Tibial nerve (tissue), 4 donors: ENCODE measurements around the gene TUBB2B. TPM values are rescaled to one million over a fixed set of nuclear protein-coding genes. Genes with fewer than 3 reads are reported as not detected.
"Not testable (repeated sequence)": the region's sequence is repeated elsewhere in the genome, so short reads cannot be mapped to it uniquely, and the experiment has no call there.

Source experiments
- DNase-seq, 2 donors: peaks; one replicate each; pipeline ENCODE4 v3.0.0-alpha.2; 2019; ENCODE audit warnings: low spot score in 2 of 2
- H3K27ac ChIP-seq, 4 donors: fragments of 200-600 bp; sonication (generic) in 3 of 4; one replicate each; pipeline ENCODE4 v1.5.1; 2017 to 2019; ENCODE audit warnings: mild to moderate bottlenecking in 1 of 4
- H3K27me3 ChIP-seq, 2 donors: fragments of 200-600 bp; sonication (generic) in 1 of 2; one replicate each; pipeline versions ENCODE4 v1.5.1 to v1.6.0; 2017 to 2019
- H3K36me3 ChIP-seq, 3 donors: fragments of 200-600 bp; sonication (generic); one replicate each; pipeline ENCODE4 v1.5.1; 2018 to 2019
- H3K4me1 ChIP-seq, 4 donors: fragments of 200-600 bp; sonication (generic) in 3 of 4; one replicate each; pipeline ENCODE4 v1.5.1; 2017 to 2019
- H3K4me3 ChIP-seq, 4 donors: fragments of 200-600 bp; sonication (generic) in 3 of 4; one replicate each; pipeline ENCODE4 v1.5.1; 2017 to 2019; ENCODE audit warnings: mild to moderate bottlenecking in 1 of 4, moderate library complexity in 1 of 4
- H3K9me3 ChIP-seq, 4 donors: fragments of 200-600 bp; sonication (generic) in 3 of 4; one replicate each; pipeline ENCODE4 v1.5.1; 2017 to 2019
- EP300 ChIP-seq, 2 donors: sonication (generic); formaldehyde crosslinking; IDR thresholded peaks; one replicate each; pipeline ENCODE4 v1.6.1; 2017; ENCODE audit warnings: antibody characterized with exemption in 2 of 2, mild to moderate bottlenecking in 1 of 2
- POLR2A ChIP-seq, 2 donors: fragments of 450-650 bp; IDR thresholded peaks; one replicate each; pipeline ENCODE4 v1.6.1; 2017; ENCODE audit warnings: antibody characterized with exemption in 2 of 2, mild to moderate bottlenecking in 2 of 2, moderate library complexity in 2 of 2
- WGBS, 2 donors: methylation state at CpG; one replicate each; pipeline ENCODE4 v1.1.5; 2018; 5-methylcytosine and 5-hydroxymethylcytosine counted together
- total RNA-seq, 4 donors: library from RNA; depleted of rRNA; stranded (reverse); fragments of >200 nt; gene quantifications; one replicate each; pipeline ENCODE4 v1.1.0, GENCODE V29; 2016
- TF ChIP-seq, protein P1 (sequence below), 5 experiments: fragments of 200-600 bp in 3 of 5; fragments of 450-650 bp in 2 of 5; sonication (generic) in 3 of 5; IDR thresholded peaks; one replicate each; pipeline ENCODE4 v1.5.1; 2016 to 2019; ENCODE audit warnings: antibody characterized with exemption in 5 of 5, mild to moderate bottlenecking in 3 of 5, moderate library complexity in 2 of 5

Gene TUBB2B
- total RNA-seq, 4 donors from 2014 or later, result 13.7 to 47.6 (median 32.6) TPM

- H3K4me3 ChIP-seq, result no peak overlapping the region
- H3K9me3 ChIP-seq, result no peaks in the 10 kb centered on the region
- peak in 1 of 2 donors; percentile 17 for TF ChIP-seq EP300 (IDR thresholded peaks at IDR 0.05)
- TF ChIP-seq, protein P1, sequence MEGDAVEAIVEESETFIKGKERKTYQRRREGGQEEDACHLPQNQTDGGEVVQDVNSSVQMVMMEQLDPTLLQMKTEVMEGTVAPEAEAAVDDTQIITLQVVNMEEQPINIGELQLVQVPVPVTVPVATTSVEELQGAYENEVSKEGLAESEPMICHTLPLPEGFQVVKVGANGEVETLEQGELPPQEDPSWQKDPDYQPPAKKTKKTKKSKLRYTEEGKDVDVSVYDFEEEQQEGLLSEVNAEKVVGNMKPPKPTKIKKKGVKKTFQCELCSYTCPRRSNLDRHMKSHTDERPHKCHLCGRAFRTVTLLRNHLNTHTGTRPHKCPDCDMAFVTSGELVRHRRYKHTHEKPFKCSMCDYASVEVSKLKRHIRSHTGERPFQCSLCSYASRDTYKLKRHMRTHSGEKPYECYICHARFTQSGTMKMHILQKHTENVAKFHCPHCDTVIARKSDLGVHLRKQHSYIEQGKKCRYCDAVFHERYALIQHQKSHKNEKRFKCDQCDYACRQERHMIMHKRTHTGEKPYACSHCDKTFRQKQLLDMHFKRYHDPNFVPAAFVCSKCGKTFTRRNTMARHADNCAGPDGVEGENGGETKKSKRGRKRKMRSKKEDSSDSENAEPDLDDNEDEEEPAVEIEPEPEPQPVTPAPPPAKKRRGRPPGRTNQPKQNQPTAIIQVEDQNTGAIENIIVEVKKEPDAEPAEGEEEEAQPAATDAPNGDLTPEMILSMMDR (IDR thresholded peaks at IDR 0.05), result no peak
- no peak for TF ChIP-seq POLR2A (IDR thresholded peaks at IDR 0.05)
- WGBS, 2 donors, result 47 to 64% methylated on average over 23 of the region's 23 CpGs
- H3K27ac ChIP-seq, result peak overlapping the region in 3 of 4 donors; percentile 37 to 71 (median 68)
- no peaks in the 10 kb centered on the region for H3K36me3 ChIP-seq
- H3K4me1 ChIP-seq, result peaks cover 0 to 8% (median 0%) of the 10 kb centered on the region in 4 donors
- H3K27me3 ChIP-seq, result no peaks in the 10 kb centered on the region
- no peak for DNase-seq
Observed at GRCh38 chr6:3193102-3193849, 34.2 kb downstream of the TUBB2B start.

DNA sequence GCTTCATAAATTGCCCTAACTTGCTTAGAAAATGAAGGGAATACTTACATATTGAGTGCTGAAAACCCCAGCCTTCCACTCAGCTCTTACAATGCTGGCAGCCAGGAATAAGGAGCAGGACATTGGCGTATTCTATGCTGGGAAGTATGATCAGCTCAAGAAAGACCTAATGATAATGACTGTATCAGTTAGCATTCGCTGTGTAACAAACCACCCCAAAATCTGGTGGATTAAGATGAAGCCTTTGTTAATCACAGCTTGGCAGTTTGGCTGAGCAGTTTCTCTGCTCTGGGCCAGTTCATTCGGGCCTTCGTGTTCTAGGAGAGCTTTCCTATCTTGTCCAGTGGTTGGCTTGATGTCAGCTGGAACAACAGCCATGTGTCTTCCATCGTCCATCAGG, 36.7 kb downstream of the TUBB2B start:
- no peak for TF ChIP-seq POLR2A (IDR thresholded peaks at IDR 0.05)
- TF ChIP-seq EP300 (IDR thresholded peaks at IDR 0.05), result no peak
- TF ChIP-seq, protein P1 (IDR thresholded peaks at IDR 0.05), result no peak
- Histone ChIP-seq H3K4me3 (no peak overlapping the region), H3K36me3 (no peaks in the 10 kb centered on the region), H3K27ac (no peak overlapping the region), H3K4me1 (peaks cover 0 to 8% (median 0%) of the 10 kb centered on the region in 4 donors), H3K9me3 (no peaks in the 10 kb centered on the region), H3K27me3 (no peaks in the 10 kb centered on the region)
- no peak for DNase-seq
- WGBS, 2 donors, result 96 to 100% methylated on average over 5 of the region's 5 CpGs

DNA sequence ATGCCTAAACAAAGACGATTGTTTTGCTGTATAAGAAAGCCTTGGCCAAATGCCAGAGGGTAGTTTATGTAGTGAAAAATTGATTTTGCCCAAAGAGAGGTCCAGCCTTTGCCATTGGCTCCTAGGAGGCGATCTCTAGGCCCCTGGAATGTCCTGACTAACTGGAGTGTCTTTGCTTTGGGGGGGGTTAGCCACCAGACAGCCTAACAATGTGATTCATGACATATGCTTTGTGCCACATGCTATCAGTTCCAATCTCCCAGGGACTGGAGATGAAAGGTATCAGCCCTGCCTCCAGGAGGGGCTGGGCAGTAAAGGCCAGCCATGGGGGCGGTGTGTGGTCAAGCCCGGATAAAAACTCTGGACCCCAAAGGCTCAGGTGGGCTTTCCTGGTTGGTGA, 37.4 kb downstream of the TUBB2B start:
- Histone ChIP-seq H3K27ac (no peak overlapping the region), H3K36me3 (no peaks in the 10 kb centered on the region), H3K4me3 (no peak overlapping the region), H3K9me3 (no peaks in the 10 kb centered on the region), H3K27me3 (no peaks in the 10 kb centered on the region), H3K4me1 (peaks cover 0 to 7% (median 0%) of the 10 kb centered on the region in 4 donors)
- WGBS, 2 donors, result 61 to 62% methylated on average over 4 of the region's 4 CpGs
- no peak for DNase-seq
- TF ChIP-seq EP300 (IDR thresholded peaks at IDR 0.05) (no peak), POLR2A (IDR thresholded peaks at IDR 0.05) (no peak)
- TF ChIP-seq, protein P1 (IDR thresholded peaks at IDR 0.05), result no peak

DNA sequence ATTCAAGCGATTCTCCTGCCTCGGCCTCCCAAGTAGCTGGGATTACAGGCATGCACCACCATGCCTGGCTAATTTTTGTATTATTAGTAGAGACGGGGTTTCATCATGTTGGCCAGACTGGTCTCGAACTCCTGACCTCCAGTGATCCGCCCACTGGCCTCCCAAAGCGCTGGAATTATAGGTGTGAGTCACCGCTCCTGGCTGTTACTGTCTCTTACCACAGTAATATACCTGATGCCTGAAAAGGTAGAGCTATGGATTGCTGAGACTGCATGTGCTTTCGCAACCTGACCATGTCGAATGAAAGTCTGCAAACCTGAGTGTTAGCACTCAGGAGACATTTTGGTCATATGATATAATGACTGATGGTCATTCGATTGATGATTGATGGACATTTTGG, 38.3 kb downstream of the TUBB2B start:
- H3K4me3 ChIP-seq, H3K36me3 ChIP-seq, H3K4me1 ChIP-seq, H3K27ac ChIP-seq, H3K9me3 ChIP-seq, DNase-seq, H3K27me3 ChIP-seq: not testable (repeated sequence)
- 90 to 97% methylated on average over 10 of the region's 10 CpGs for WGBS, 2 donors

DNA sequence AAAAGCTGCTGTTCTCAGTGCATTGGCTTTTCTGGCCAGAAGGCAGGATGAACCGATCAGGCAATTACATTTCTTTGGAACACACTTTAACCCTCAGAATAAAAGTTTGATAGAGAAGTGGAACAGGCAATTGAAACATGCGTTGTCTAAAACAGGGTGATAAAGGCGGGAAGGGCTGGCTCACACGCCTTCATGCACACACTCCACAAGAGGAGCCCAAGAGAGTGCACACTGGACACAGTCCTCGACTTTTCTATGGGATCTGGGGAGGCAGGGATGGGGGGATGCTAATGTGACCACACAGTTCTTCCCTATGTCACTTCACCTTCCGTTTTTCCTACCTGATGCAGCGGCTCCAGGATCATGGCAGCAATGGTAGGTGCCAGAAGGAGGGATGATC, 39.2 kb downstream of the TUBB2B start:
- H3K36me3 ChIP-seq, result no peaks in the 10 kb centered on the region
- 79 to 85% methylated on average over 7 of the region's 7 CpGs for WGBS, 2 donors

More for the DNA sequence above, 39.2 kb downstream of the TUBB2B start:
- H3K4me1 ChIP-seq, result no peaks in the 10 kb centered on the region
- DNase-seq, result no peak
- no peaks in the 10 kb centered on the region for H3K27me3 ChIP-seq
- H3K9me3 ChIP-seq, result no peaks in the 10 kb centered on the region
- H3K27ac ChIP-seq, result no peak overlapping the region
- TF ChIP-seq EP300 (IDR thresholded peaks at IDR 0.05) (no peak), POLR2A (IDR thresholded peaks at IDR 0.05) (no peak)
- TF ChIP-seq, protein P1 (IDR thresholded peaks at IDR 0.05), result no peak
- H3K4me3 ChIP-seq, result no peak overlapping the region
